Effector memory CD8-positive, alpha-beta T cell (primary cell): Measurements from ENCODE around the gene BCL2L15.
"Not testable (repeated sequence)": the region's sequence is repeated elsewhere in the genome, so short reads cannot be mapped to it uniquely, and the experiment has no call there.

Experiments
- ATAC-seq: fragments of 150-1000 bp; cut with Tn5 transposase; replicated peaks from 2 replicates; pipeline ENCODE4 v1.10.0; 2021; ENCODE audit warnings: mild to moderate bottlenecking, moderate library complexity
- DNase-seq, 3 experiments: peaks; one replicate each; pipeline ENCODE4 v3.0.0; 2021
- H3K27ac Mint-ChIP-seq, 2 donors: one replicate each; pipeline ENCODE4 v1.8.0; 2022; ENCODE audit warnings: mild to moderate bottlenecking in 2 of 2, mixed read lengths in 2 of 2, moderate library complexity in 2 of 2
- H3K27me3 Mint-ChIP-seq, 2 donors: one replicate each; pipeline ENCODE4 v1.8.0; 2022; ENCODE audit warnings: mixed read lengths in 2 of 2
- H3K36me3 Mint-ChIP-seq: one replicate; pipeline ENCODE4 v1.8.0; 2022; ENCODE audit warnings: mild to moderate bottlenecking, moderate library complexity, mixed read lengths; ENCODE audit not compliant: insufficient read depth
- H3K4me1 Mint-ChIP-seq, 2 donors: one replicate each; pipeline ENCODE4 v1.8.0; 2022; ENCODE audit warnings: low read depth in 2 of 2, mixed read lengths in 2 of 2
- H3K4me3 Mint-ChIP-seq, 2 donors: one replicate each; pipeline ENCODE4 v1.8.0; 2022; ENCODE audit warnings: mild to moderate bottlenecking in 2 of 2, mixed read lengths in 2 of 2, moderate library complexity in 2 of 2
- H3K9me3 Mint-ChIP-seq, 2 donors: one replicate each; pipeline ENCODE4 v1.8.0; 2022; ENCODE audit warnings: mixed read lengths in 2 of 2

Gene BCL2L15

DNA sequence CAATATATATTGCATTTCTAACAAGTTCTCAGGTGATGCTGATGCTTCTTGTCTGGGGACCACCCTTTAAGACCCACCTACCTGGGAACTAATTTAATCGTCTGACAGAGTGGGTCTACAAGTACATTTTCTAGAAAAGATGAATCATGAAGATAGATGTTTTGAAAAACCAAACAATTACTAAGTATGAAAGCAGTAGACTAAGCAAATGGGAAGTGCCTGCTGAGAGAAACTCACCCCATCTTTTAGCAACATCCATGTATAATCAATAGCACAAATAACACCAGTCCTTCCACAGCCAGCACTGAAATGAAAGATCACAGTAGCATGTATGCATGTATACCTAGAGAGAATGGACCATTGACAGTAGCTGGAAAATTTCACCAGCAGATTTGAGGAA is 33.1 kb downstream of the BCL2L15 start:
- peaks cover 75% of the 10 kb centered on the region for H3K36me3 Mint-ChIP-seq
- peak overlapping the region; percentile 49 to 77 for H3K27ac Mint-ChIP-seq
- ATAC-seq (no peak), DNase-seq (no peak)
- H3K27me3 Mint-ChIP-seq = no peaks in the 10 kb centered on the region
- H3K4me3 Mint-ChIP-seq = no peak overlapping the region
- peaks cover 13 to 24% of the 10 kb centered on the region in 2 donors for H3K4me1 Mint-ChIP-seq
- H3K9me3 Mint-ChIP-seq = no peaks in the 10 kb centered on the region

DNA sequence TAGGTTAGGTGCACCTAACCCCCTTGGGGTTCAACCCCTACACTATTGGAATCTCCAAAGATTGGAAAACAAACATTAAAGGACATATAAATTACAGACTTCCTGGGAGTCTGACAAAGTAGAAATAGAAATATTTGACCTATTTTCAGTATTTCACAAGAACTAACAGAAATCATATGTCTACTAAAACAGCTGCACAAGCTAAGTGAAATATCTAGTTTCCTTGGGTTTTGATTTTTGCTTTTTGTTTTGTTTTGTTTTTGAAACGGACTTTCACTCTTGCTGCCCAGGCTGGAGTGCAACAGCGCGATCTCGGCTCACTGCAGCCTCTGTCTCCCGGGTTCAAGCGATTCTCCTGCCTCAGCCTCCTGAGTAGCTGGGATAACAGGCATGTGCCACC is 34.7 kb downstream of the BCL2L15 start:
- not testable (repeated sequence) for H3K27me3 Mint-ChIP-seq, ATAC-seq, H3K4me3 Mint-ChIP-seq, DNase-seq, H3K9me3 Mint-ChIP-seq
- peaks cover 9 to 17% of the 10 kb centered on the region in 2 donors for H3K4me1 Mint-ChIP-seq
- H3K27ac Mint-ChIP-seq = peak overlapping the region in 1 of 2 donors; percentile 83
- peaks cover 74% of the 10 kb centered on the region for H3K36me3 Mint-ChIP-seq

DNA sequence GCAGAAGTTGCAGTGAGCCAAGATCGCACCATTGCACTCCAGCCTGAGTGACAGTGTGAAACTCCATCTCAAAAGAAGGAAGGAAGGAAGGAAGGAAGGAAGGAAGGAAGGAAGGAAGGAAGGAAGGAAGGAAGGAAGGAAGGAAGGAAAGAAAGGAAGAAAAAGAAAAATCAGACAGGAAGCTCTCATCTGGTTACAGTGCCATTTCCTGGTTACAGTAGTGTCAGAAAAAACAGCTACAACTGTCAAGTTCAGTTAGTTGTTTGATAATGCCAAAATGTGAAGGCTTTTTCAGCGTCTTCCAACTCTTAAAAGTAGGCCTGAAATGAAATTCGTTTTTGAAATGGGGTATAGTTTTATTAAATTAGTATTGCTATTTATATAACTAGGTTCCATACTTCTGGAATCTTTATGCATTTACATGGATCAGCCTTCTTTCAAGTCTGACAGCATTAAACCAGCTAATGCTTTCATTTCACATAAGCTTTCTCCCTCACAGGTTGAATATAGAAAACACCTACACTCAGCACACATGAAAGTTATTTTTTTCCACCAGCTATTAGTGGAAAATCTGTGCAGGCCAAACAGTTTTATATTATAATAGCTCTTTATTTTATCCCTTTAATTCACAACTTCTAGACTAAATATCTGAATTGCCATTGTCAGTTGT is 37.1 kb downstream of the BCL2L15 start:
- peak overlapping the region in 1 of 2 donors; percentile 28 for H3K4me3 Mint-ChIP-seq
- ATAC-seq (peak; percentile 64), DNase-seq (no peak)
- H3K27ac Mint-ChIP-seq = peak overlapping the region; percentile 18 to 83
- H3K9me3 Mint-ChIP-seq = no peaks in the 10 kb centered on the region
- peaks cover 71% of the 10 kb centered on the region for H3K36me3 Mint-ChIP-seq
- no peaks in the 10 kb centered on the region for H3K27me3 Mint-ChIP-seq
- H3K4me1 Mint-ChIP-seq = peaks cover 9 to 21% of the 10 kb centered on the region in 2 donors

DNA sequence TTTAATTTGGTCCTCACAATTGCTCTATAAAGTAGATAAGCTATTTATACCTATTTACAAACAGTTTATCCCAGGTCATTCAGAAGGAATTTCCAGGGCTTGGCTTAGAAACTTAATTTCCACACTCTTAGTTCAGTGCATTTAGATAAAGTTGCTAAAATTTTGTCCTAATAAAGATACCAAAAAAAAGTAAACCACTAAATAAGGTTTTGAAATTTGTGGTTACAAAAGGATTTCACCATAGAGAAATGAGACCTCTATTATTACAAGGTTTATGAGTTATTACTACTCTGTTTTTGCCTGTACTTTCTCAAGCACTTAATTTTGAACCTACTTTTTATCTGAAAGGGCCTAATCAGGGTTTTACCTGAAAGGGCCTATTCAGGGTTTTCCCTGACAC is 38.3 kb downstream of the BCL2L15 start:
- no peak for DNase-seq
- Mint-ChIP-seq H3K4me3 (no peak overlapping the region), H3K36me3 (peaks cover 71% of the 10 kb centered on the region), H3K9me3 (no peaks in the 10 kb centered on the region), H3K4me1 (peaks cover 8 to 21% of the 10 kb centered on the region in 2 donors), H3K27ac (no peak overlapping the region), H3K27me3 (no peaks in the 10 kb centered on the region)
- ATAC-seq = no peak

DNA sequence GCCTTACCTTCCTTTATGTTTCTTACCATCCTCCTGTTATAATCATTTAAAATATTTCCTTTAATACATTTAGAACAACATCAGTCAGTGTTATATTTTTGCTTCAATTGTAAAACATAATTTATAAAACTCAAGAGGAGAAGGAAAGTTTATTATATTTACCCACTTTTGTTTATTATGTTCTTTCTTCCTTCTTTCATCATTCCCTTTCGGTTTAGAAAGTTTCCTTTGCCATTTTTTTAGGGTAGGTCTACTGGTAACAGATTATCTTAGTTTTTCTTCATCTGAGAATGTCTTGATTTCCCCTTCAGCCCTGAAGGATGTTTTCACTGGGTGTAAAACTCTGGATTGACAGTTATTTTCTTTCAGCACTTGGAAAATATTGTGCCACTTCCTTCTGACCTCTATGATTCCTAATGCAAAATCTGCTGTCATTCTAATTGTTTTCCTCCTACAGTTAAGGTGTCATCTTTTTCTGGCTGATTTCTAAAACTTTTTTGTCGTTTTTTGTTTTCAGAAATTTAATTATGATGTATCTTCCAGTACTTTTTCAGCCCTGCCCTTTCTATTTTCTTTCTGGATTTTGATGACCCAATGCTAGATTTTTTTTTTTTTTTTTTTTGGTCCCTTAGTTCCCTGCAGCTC is 40.9 kb downstream of the BCL2L15 start:
- Mint-ChIP-seq H3K9me3 (no peaks in the 10 kb centered on the region), H3K36me3 (peaks cover 81% of the 10 kb centered on the region), H3K4me1 (peaks cover 8 to 21% of the 10 kb centered on the region in 2 donors), H3K27ac (peak overlapping the region; percentile 67 to 91), H3K4me3 (no peak overlapping the region), H3K27me3 (no peaks in the 10 kb centered on the region)
- DNase-seq (no peak), ATAC-seq (no peak)

DNA sequence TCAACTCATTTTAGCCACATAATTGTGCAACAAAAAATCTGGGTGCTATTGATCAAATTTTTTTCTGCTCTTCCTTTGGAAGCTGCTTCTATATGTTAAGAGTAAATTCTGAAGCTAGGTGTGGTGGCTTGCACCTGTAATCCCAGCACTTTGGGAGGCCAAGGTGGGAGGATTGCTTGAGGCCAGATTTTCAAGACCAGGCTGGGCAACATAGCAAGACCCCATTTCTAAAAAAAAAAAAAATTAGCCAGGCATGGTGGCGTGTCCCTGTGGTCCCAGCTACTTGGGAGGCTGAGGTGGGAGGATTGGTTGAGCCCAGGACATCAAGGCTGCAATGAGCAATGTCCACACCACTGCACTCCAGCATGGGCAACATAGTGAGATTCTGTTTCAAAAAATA is 50.8 kb downstream of the BCL2L15 start:
- H3K4me3 Mint-ChIP-seq = no peak overlapping the region
- H3K9me3 Mint-ChIP-seq = no peaks in the 10 kb centered on the region
- H3K27ac Mint-ChIP-seq = peak overlapping the region in 1 of 2 donors; percentile 64
- peaks cover 69% of the 10 kb centered on the region for H3K36me3 Mint-ChIP-seq
- no peaks in the 10 kb centered on the region for H3K27me3 Mint-ChIP-seq
- DNase-seq (no peak), ATAC-seq (no peak)
- peaks cover 2 to 4% of the 10 kb centered on the region in 2 donors for H3K4me1 Mint-ChIP-seq

DNA sequence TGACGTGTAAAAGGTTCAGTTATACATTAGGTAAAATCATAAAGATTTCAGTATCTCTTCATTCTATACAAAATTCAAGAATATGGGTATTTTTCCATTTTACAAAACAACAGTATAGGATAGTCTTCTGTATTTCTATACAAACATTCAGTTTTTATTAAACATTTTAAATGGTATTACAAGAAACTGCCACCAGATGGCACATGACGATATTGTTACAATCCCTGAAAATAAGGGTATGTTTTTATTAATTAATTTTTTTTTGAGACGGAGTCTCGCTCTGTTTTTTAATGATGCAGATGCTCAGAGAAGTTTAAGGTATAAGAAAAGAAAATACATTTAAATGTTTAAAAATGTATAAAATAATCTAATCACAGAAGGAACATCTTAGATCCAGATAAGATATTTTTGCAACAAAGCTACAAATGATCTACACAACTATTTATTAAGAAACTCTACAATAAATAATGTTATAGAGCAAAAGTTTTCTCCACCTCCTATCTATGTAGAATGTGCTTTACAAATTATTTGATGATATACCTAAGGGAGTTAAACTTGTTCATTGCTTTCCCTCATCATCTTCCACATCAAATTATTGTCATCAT is 51.6 kb downstream of the BCL2L15 start:
- Mint-ChIP-seq H3K27ac (no peak overlapping the region), H3K27me3 (no peaks in the 10 kb centered on the region), H3K4me1 (peaks cover 2 to 9% of the 10 kb centered on the region in 2 donors), H3K36me3 (peaks cover 66% of the 10 kb centered on the region), H3K4me3 (no peak overlapping the region), H3K9me3 (no peaks in the 10 kb centered on the region)
- ATAC-seq (peak; percentile 46), DNase-seq (peak; percentile 29 to 39 (median 29))

DNA sequence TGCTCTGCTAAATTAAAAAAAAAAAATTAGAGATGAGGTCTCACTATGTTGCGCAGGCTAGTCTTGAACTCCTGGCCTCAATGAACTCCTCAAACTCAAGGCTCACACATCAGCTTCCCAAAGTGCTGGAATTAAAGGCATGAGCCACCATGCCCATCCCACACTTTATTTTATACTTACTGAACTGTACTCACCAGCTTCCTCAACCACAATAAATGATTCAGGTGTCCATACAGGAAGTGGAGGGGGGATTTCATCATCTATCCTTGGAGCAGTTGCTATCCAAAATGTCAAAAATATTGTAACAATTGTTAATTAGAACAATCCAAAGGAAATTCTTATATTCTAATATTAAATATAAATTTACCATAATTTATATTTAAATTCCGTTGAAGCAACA is 52.7 kb downstream of the BCL2L15 start:
- Mint-ChIP-seq H3K36me3 (peaks cover 62% of the 10 kb centered on the region), H3K27ac (no peak overlapping the region), H3K9me3 (no peaks in the 10 kb centered on the region), H3K27me3 (no peaks in the 10 kb centered on the region), H3K4me3 (no peak overlapping the region), H3K4me1 (peaks cover 2 to 5% of the 10 kb centered on the region in 2 donors)
- no peak for DNase-seq
- ATAC-seq = no peak
